Measurements from ENCODE around the gene DNAI2. TPM values are rescaled to one million over a fixed set of nuclear protein-coding genes. Genes with fewer than 3 reads are reported as not detected.
A peak's percentile ranks its signal among the peaks of the same experiment; 100 is the strongest.
"Not testable (repeated sequence)": the region's sequence is repeated elsewhere in the genome, so short reads cannot be mapped to it uniquely, and the experiment has no call there.

The DNAI2 gene
- total RNA-seq, 1 donor from 2014 or later, result not detected

DNA sequence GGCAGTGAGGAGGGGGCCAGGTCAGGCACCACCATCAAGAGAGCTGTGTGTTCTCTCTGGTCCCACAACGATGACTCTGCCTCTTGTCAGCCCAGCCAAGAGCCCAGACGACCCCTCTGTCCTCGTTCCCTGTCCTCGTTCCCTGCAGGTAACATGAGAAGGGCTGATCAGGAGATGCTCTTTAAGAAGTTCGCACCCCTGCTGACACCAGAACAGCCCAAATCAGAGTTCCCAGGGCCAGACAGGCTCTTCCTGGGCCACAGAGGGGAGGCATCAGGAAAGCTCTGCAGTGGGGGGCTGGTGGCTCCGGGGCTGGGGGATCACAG, 13.5 kb upstream of the DNAI2 start:
- H3K27me3 ChIP-seq, result no peaks in the 10 kb centered on the region
- no peak overlapping the region for H3K27ac ChIP-seq
- DNase-seq (no peak), ATAC-seq (no peak)
- no peaks in the 10 kb centered on the region for H3K36me3 ChIP-seq
- intact Hi-C loops (cut with DNase I), result no loop called here
- no peaks in the 10 kb centered on the region for H3K4me1 ChIP-seq
- no peak overlapping the region for H3K4me3 ChIP-seq
- TF ChIP-seq, protein P1, sequence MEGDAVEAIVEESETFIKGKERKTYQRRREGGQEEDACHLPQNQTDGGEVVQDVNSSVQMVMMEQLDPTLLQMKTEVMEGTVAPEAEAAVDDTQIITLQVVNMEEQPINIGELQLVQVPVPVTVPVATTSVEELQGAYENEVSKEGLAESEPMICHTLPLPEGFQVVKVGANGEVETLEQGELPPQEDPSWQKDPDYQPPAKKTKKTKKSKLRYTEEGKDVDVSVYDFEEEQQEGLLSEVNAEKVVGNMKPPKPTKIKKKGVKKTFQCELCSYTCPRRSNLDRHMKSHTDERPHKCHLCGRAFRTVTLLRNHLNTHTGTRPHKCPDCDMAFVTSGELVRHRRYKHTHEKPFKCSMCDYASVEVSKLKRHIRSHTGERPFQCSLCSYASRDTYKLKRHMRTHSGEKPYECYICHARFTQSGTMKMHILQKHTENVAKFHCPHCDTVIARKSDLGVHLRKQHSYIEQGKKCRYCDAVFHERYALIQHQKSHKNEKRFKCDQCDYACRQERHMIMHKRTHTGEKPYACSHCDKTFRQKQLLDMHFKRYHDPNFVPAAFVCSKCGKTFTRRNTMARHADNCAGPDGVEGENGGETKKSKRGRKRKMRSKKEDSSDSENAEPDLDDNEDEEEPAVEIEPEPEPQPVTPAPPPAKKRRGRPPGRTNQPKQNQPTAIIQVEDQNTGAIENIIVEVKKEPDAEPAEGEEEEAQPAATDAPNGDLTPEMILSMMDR (IDR thresholded peaks at IDR 0.05), result no peak
- H3K9me3 ChIP-seq, result no peaks in the 10 kb centered on the region

DNA sequence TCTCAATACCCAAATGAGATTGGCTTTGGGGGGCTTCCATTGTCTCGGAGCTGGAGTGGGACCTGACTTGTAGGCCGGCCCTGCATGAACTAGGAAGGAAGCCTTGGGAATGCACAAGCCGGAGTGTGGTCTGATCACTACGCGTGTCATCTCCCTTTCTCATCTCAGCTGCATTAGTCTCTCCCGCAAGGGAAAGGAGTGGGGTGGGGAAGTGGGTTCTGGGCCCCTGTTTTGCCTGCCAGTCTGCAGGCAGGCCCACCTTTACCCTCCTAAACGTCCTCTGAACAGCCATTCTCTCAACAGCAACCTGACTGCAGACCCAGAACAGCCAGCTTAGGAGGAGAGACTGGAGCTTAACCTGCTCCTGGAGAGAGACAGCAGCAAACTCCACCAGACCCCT, 11.4 kb upstream of the DNAI2 start:
- Histone ChIP-seq H3K4me1 (no peaks in the 10 kb centered on the region), H3K9me3 (no peaks in the 10 kb centered on the region), H3K27ac (no peak overlapping the region), H3K4me3 (no peak overlapping the region), H3K27me3 (no peaks in the 10 kb centered on the region), H3K36me3 (no peaks in the 10 kb centered on the region)
- ATAC-seq (no peak), DNase-seq (no peak)
- TF ChIP-seq, protein P1 (IDR thresholded peaks at IDR 0.05), result no peak
- intact Hi-C loops (cut with DNase I), result no loop called here

DNA sequence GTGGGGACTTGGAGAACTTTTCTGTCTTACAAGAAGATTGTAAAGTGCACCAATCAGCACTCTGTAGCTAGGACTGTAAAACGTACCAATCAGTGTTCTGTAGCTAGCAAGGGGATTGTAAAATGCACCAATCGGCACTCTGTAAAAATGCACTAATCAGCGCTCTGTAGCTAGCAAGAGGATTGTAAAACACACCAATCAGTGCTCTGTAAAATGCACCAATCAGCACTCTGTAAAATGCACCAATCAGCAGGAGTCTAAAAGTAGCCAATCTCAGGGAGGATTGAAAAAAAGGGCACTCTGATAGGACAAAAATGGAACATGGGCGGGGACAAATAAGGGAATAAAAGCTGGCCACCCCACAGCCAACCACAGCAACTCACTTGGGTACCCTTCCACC, 7.0 kb upstream of the DNAI2 start:
- ATAC-seq; H3K4me3 ChIP-seq; H3K9me3 ChIP-seq; intact Hi-C loops (cut with DNase I); H3K36me3 ChIP-seq; H3K27ac ChIP-seq; DNase-seq; H3K27me3 ChIP-seq; H3K4me1 ChIP-seq: not testable (repeated sequence)

DNA sequence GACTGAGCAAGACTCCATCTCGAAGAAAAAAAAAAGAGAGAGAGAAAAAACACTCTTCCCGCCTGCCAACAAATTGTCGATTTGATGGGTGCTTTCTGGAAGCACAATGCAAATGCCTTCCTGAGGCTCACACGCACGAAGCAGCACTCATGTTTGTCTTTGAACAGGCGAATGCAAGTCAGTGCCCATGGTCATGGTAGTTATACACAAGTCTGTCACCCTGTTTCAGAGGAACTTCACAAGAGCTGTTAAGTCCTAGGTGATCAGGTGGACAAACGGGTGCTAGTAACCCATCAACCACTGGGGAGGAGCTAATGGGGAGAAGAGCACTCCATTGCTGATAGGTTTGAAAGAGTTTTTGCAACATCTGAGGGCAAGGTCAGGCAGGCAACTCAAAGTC, 6.5 kb upstream of the DNAI2 start:
- Histone ChIP-seq H3K4me1 (no peaks in the 10 kb centered on the region), H3K9me3 (no peaks in the 10 kb centered on the region), H3K4me3 (no peak overlapping the region), H3K36me3 (no peaks in the 10 kb centered on the region), H3K27ac (no peak overlapping the region), H3K27me3 (no peaks in the 10 kb centered on the region)
- ATAC-seq, result peak; percentile 4
- TF ChIP-seq, protein P1 (IDR thresholded peaks at IDR 0.05), result no peak
- DNase-seq, result no peak
- intact Hi-C loops (cut with DNase I), result no loop called here

DNA sequence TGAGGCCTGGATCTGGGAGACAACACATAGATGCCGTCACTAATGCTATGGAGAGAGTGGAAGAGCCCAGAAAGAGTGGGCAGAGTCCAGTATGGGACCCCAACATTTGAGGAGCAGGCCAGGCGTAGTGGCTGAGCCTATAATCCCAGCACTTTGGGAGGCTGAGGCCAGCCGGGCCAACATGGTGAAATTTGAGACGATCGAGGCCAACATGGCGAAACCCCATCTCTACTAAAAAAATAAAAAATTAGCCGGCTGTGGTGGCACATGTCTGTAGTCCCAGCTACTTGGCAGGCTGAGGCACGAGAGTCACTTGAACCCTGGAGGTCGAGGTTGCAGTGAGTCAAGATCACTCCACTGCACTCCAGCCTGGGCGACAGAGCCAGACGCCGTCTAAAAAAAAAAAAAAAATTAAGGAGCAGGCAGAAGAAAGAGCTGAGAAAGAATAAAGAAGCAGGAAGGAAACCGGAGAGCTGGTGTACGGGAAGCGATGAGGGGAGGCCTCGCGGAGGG, 6.0 kb upstream of the DNAI2 start:
- H3K27ac ChIP-seq, result peak overlapping the region; percentile 42
- no peak overlapping the region for H3K4me3 ChIP-seq
- H3K36me3 ChIP-seq, result no peaks in the 10 kb centered on the region
- DNase-seq (peak; percentile 81), ATAC-seq (peak; percentile 20)
- no peaks in the 10 kb centered on the region for H3K4me1 ChIP-seq
- no peaks in the 10 kb centered on the region for H3K27me3 ChIP-seq
- intact Hi-C loops (cut with DNase I), result no loop called here
- no peaks in the 10 kb centered on the region for H3K9me3 ChIP-seq
- TF ChIP-seq, protein P1 (IDR thresholded peaks at IDR 0.05), result no peak

DNA sequence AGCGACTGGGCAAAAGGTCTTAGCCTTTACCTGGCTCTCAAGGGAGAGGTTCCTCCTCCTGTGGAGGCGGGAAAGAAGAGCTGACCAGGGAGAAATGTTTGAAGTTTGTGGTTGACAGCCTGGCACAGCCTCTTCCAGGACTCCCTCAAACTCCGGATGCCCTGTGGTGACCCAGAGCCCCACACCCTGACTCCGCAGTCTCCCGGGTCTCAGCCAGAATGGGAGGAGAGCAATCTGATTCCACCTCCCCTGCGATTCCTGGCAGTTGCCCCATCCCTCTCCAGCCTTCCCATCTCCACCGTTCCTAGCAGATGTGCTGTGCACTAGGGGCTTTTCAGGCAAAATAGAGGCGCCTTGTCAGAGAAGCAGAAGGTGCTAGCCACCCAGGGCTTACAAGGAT, 5.5 kb upstream of the DNAI2 start:
- Histone ChIP-seq H3K9me3 (no peaks in the 10 kb centered on the region), H3K36me3 (no peaks in the 10 kb centered on the region), H3K27ac (peak overlapping the region; percentile 42), H3K4me1 (no peaks in the 10 kb centered on the region), H3K4me3 (no peak overlapping the region), H3K27me3 (no peaks in the 10 kb centered on the region)
- intact Hi-C loops (cut with DNase I), result no loop called here
- DNase-seq (no peak), ATAC-seq (peak; percentile 60)
- TF ChIP-seq, protein P1 (IDR thresholded peaks at IDR 0.05), result no peak
